ENCODE measurements around the gene GATA2.
A peak's percentile ranks its signal among the peaks of the same experiment; 100 is the strongest.

The GATA2 gene

DNA sequence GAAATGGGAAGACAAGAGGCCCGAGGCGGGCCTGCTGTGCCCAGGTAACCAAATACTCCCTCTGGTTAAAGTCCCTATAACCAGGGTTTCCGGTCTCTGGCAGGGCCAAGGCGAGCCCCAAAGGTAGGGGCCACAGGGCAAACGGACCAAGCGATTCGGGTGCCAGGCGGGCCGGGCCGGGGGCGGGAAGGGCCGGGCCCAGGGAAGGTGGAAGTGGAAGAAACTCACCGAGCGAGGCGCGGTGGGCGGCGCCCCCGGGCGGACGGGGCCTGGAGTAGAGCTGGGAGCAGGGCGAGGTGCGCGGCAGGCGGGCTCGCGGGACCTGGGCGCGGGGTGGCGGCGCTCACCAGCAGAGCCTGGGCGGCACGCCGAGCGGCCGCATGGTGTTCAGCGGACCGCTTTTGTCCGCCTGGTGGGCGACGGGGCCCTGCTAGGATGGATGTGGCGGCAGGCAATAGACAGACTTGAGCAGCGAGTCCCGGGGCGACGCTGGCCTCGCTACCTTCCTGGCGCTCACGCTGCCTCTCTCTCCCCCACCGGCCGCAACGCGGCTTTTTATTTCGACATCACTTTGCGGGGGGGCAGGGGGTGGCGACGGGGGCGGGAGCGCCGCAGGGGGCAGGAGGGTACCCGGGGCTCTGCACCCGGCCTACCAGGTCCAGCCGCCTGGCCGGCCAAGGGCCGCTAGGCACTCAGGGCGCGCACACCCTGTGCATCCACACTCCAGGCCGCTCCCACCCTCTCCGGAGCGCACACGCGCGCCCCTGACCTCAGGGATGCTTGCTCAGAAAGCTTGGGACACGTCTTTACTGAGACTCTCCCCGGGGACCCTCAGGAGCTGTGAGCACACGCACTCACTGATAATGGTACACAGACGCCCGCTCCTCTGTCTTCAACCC lies at the start of gene GATA2:
Gene GATA2 (minus strand): TSS at position 531 of the 899 bp plus-strand sequence. CDS start 6,170 bp downstream, outside the sequence.
- Histone ChIP-seq H3K4me3 (ENCODE audit: low read depth, low read length) (peak within 1 kb of the TSS; percentile 75), H3K79me2 (no peaks in the 10 kb centered on the region), H2AFZ (no peak within 1 kb of the TSS), H3K4me2 (ENCODE audit: low read length) (peak within 1 kb of the TSS; percentile 93), H3K4me1 (peaks cover 10% of the 10 kb centered on the region), H3K27me3 (ENCODE audit: control insufficient read depth, insufficient read depth, low read length) (no peaks in the 10 kb centered on the region), H3K27ac (no peak within 1 kb of the TSS), H3K36me3 (ENCODE audit: control insufficient read depth, insufficient read depth, low read length) (no peaks in the 10 kb centered on the region), H3K9ac (no peak within 1 kb of the TSS), H3K9me3 (ENCODE audit: control insufficient read depth, low read length) (no peaks in the 10 kb centered on the region)
- TF ChIP-seq, protein P1, sequence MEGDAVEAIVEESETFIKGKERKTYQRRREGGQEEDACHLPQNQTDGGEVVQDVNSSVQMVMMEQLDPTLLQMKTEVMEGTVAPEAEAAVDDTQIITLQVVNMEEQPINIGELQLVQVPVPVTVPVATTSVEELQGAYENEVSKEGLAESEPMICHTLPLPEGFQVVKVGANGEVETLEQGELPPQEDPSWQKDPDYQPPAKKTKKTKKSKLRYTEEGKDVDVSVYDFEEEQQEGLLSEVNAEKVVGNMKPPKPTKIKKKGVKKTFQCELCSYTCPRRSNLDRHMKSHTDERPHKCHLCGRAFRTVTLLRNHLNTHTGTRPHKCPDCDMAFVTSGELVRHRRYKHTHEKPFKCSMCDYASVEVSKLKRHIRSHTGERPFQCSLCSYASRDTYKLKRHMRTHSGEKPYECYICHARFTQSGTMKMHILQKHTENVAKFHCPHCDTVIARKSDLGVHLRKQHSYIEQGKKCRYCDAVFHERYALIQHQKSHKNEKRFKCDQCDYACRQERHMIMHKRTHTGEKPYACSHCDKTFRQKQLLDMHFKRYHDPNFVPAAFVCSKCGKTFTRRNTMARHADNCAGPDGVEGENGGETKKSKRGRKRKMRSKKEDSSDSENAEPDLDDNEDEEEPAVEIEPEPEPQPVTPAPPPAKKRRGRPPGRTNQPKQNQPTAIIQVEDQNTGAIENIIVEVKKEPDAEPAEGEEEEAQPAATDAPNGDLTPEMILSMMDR (IDR thresholded peaks at IDR 0.05), result no peak

- no peak overlapping the region for H3K9ac ChIP-seq
- no peak overlapping the region for H3K4me2 ChIP-seq (ENCODE audit: low read length)
- no peaks in the 10 kb centered on the region for H3K4me1 ChIP-seq
- H3K27ac ChIP-seq, result no peak overlapping the region
- H3K27me3 ChIP-seq (ENCODE audit: control insufficient read depth, insufficient read depth, low read length), result no peaks in the 10 kb centered on the region
- H3K79me2 ChIP-seq, result no peaks in the 10 kb centered on the region
- no peaks in the 10 kb centered on the region for H3K9me3 ChIP-seq (ENCODE audit: control insufficient read depth, low read length)
- no peaks in the 10 kb centered on the region for H3K36me3 ChIP-seq (ENCODE audit: control insufficient read depth, insufficient read depth, low read length)
- no peak overlapping the region for H2AFZ ChIP-seq
- TF ChIP-seq, protein P1 (IDR thresholded peaks at IDR 0.05), result no peak
- H3K4me3 ChIP-seq (ENCODE audit: low read depth, low read length), result no peak overlapping the region
Measured at GRCh38 chr3:128541246-128541645, 48.2 kb upstream of the GATA2 start.

GRCh38 chr3:128539376-128539775 lies 46.4 kb upstream of the GATA2 start:
- H3K4me1 ChIP-seq, result no peaks in the 10 kb centered on the region
- H3K27me3 ChIP-seq (ENCODE audit: control insufficient read depth, insufficient read depth, low read length), result no peaks in the 10 kb centered on the region
- no peak overlapping the region for H3K4me2 ChIP-seq (ENCODE audit: low read length)
- no peak overlapping the region for H3K9ac ChIP-seq
- no peaks in the 10 kb centered on the region for H3K9me3 ChIP-seq (ENCODE audit: control insufficient read depth, low read length)
- H2AFZ ChIP-seq, result no peak overlapping the region
- TF ChIP-seq, protein P1 (IDR thresholded peaks at IDR 0.05), result no peak
- no peaks in the 10 kb centered on the region for H3K36me3 ChIP-seq (ENCODE audit: control insufficient read depth, insufficient read depth, low read length)
- no peaks in the 10 kb centered on the region for H3K79me2 ChIP-seq
- no peak overlapping the region for H3K27ac ChIP-seq
- no peak overlapping the region for H3K4me3 ChIP-seq (ENCODE audit: low read depth, low read length)

DNA sequence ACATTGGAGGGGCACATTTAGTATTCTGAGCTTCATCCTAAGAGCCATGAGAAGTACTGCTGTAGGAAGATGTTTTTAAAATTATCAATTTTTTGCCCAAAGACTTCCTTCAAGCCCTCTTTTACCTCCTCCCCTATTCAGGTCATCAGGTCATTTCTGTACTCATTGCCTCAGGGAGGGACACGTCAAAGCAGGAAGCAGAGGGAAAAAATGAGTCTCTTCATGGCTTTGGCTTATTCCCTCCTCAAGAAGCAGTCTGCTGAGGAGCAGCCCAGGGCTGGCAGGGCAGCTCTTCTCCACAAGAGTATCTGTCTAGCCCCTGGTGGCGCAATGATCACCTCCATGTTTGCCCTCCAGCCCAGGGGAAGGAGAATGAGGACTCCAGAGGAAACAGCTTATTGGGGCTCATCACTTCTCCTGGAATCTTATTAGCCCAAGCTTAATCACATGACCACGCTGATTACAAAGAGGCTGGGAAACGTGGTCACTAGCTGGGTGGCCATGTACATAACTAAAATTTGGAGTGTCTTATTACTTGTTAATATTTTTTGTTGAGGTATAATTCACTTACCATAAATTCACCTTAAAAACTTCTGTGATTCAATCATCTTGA lies 44.2 kb upstream of the GATA2 start:
- Histone ChIP-seq H3K4me2 (ENCODE audit: low read length) (no peak overlapping the region), H3K4me1 (no peaks in the 10 kb centered on the region), H3K36me3 (ENCODE audit: control insufficient read depth, insufficient read depth, low read length) (no peaks in the 10 kb centered on the region), H3K27me3 (ENCODE audit: control insufficient read depth, insufficient read depth, low read length) (no peaks in the 10 kb centered on the region), H3K79me2 (no peaks in the 10 kb centered on the region), H3K4me3 (ENCODE audit: low read depth, low read length) (no peak overlapping the region), H3K9me3 (ENCODE audit: control insufficient read depth, low read length) (no peaks in the 10 kb centered on the region), H3K9ac (no peak overlapping the region), H3K27ac (no peak overlapping the region), H2AFZ (no peak overlapping the region)
- TF ChIP-seq, protein P1 (IDR thresholded peaks at IDR 0.05), result no peak
